ENCODE measurements around the gene POLR2J. TPM values are rescaled to one million over a fixed set of nuclear protein-coding genes. Genes with fewer than 3 reads are reported as not detected.
"Not testable (repeated sequence)": the region's sequence is repeated elsewhere in the genome, so short reads cannot be mapped to it uniquely, and the experiment has no call there.

The POLR2J gene
- 46.8 and 50.8 TPM in 2 replicates for total RNA-seq

GRCh38 chr7:102478314-102479208 lies at the start of gene POLR2J:
POLR2J (minus strand) TSS chr7:102478922; CDS start chr7:102478860, 62 bp downstream.
- intact Hi-C loops (cut with micrococcal nuclease); H3K27me3 Mint-ChIP-seq; H3K4me1 Mint-ChIP-seq; H3K36me3 Mint-ChIP-seq (ENCODE audit: low read depth); H3K9me3 Mint-ChIP-seq: not testable (repeated sequence)
- DNase-seq: peak; percentile 97
- Mint-ChIP-seq H3K27ac (peak within 1 kb of the TSS; percentile 83), H3K4me3 (peak within 1 kb of the TSS; percentile 87)

GRCh38 chr7:102527822-102528793 lies 49.4 kb upstream of the POLR2J start:
- DNase-seq: peak; percentile 53
- H3K36me3 Mint-ChIP-seq (ENCODE audit: low read depth); H3K4me3 Mint-ChIP-seq; intact Hi-C loops (cut with micrococcal nuclease); H3K27me3 Mint-ChIP-seq; H3K9me3 Mint-ChIP-seq; H3K27ac Mint-ChIP-seq; H3K4me1 Mint-ChIP-seq: not testable (repeated sequence)

GRCh38 chr7:102527182-102527581 lies 48.5 kb upstream of the POLR2J start:
- H3K9me3 Mint-ChIP-seq; H3K4me1 Mint-ChIP-seq; intact Hi-C loops (cut with micrococcal nuclease); H3K27ac Mint-ChIP-seq; H3K4me3 Mint-ChIP-seq; H3K27me3 Mint-ChIP-seq; H3K36me3 Mint-ChIP-seq (ENCODE audit: low read depth): not testable (repeated sequence)
- DNase-seq: peak; percentile 33

- H3K4me3 Mint-ChIP-seq; H3K27ac Mint-ChIP-seq; H3K27me3 Mint-ChIP-seq; H3K9me3 Mint-ChIP-seq; intact Hi-C loops (cut with micrococcal nuclease); H3K36me3 Mint-ChIP-seq (ENCODE audit: low read depth); H3K4me1 Mint-ChIP-seq: not testable (repeated sequence)
- DNase-seq: peak; percentile 54
Measured at GRCh38 chr7:102524803-102525202, 46.1 kb upstream of the POLR2J start.

GRCh38 chr7:102520797-102521196 lies 42.1 kb upstream of the POLR2J start:
- H3K4me3 Mint-ChIP-seq; H3K27ac Mint-ChIP-seq; H3K9me3 Mint-ChIP-seq; intact Hi-C loops (cut with micrococcal nuclease); H3K36me3 Mint-ChIP-seq (ENCODE audit: low read depth); H3K27me3 Mint-ChIP-seq; H3K4me1 Mint-ChIP-seq: not testable (repeated sequence)
- peak; percentile 6 for DNase-seq

GRCh38 chr7:102517550-102518147 lies 38.9 kb upstream of the POLR2J start, which contains the start of gene RASA4B:
RASA4B (minus strand) TSS chr7:102517777; CDS start chr7:102517710, 67 bp downstream.
- H3K4me3 Mint-ChIP-seq: peak within 1 kb of the TSS; percentile 53
- H3K27me3 Mint-ChIP-seq: not testable (repeated sequence)

GRCh38 chr7:102516951-102517350 lies 38.2 kb upstream of the POLR2J start:
- H3K4me1 Mint-ChIP-seq; H3K4me3 Mint-ChIP-seq; intact Hi-C loops (cut with micrococcal nuclease); H3K9me3 Mint-ChIP-seq; DNase-seq; H3K27ac Mint-ChIP-seq; H3K27me3 Mint-ChIP-seq; H3K36me3 Mint-ChIP-seq (ENCODE audit: low read depth): not testable (repeated sequence)

More at GRCh38 chr7:102517550-102518147, 38.9 kb upstream of the POLR2J start, which contains the start of gene RASA4B:
- peak; percentile 57 for DNase-seq
- H3K4me1 Mint-ChIP-seq; intact Hi-C loops (cut with micrococcal nuclease); H3K27ac Mint-ChIP-seq; H3K36me3 Mint-ChIP-seq (ENCODE audit: low read depth); H3K9me3 Mint-ChIP-seq: not testable (repeated sequence)

- H3K4me3 Mint-ChIP-seq; intact Hi-C loops (cut with micrococcal nuclease); H3K27me3 Mint-ChIP-seq; H3K36me3 Mint-ChIP-seq (ENCODE audit: low read depth); H3K4me1 Mint-ChIP-seq; H3K27ac Mint-ChIP-seq; H3K9me3 Mint-ChIP-seq; DNase-seq: not testable (repeated sequence)
Measured at GRCh38 chr7:102515889-102516288, 37.2 kb upstream of the POLR2J start.

GRCh38 chr7:102514881-102515721 lies 36.4 kb upstream of the POLR2J start:
- peak; percentile 54 for DNase-seq
- H3K4me1 Mint-ChIP-seq; H3K36me3 Mint-ChIP-seq (ENCODE audit: low read depth); intact Hi-C loops (cut with micrococcal nuclease); H3K9me3 Mint-ChIP-seq; H3K27me3 Mint-ChIP-seq; H3K4me3 Mint-ChIP-seq; H3K27ac Mint-ChIP-seq: not testable (repeated sequence)

- H3K4me3 Mint-ChIP-seq: peak overlapping the region; percentile 7
- H3K27ac Mint-ChIP-seq; H3K9me3 Mint-ChIP-seq; H3K27me3 Mint-ChIP-seq; H3K4me1 Mint-ChIP-seq; H3K36me3 Mint-ChIP-seq (ENCODE audit: low read depth); intact Hi-C loops (cut with micrococcal nuclease): not testable (repeated sequence)
- peak; percentile 56 for DNase-seq
Measured at GRCh38 chr7:102512642-102513221, 34.0 kb upstream of the POLR2J start.

GRCh38 chr7:102511860-102512522 lies 33.3 kb upstream of the POLR2J start:
- DNase-seq; H3K36me3 Mint-ChIP-seq (ENCODE audit: low read depth); H3K27ac Mint-ChIP-seq; H3K27me3 Mint-ChIP-seq; H3K9me3 Mint-ChIP-seq; intact Hi-C loops (cut with micrococcal nuclease); H3K4me3 Mint-ChIP-seq; H3K4me1 Mint-ChIP-seq: not testable (repeated sequence)

GRCh38 chr7:102510575-102510974 lies 31.9 kb upstream of the POLR2J start:
- H3K4me3 Mint-ChIP-seq; H3K27ac Mint-ChIP-seq; H3K36me3 Mint-ChIP-seq (ENCODE audit: low read depth); H3K4me1 Mint-ChIP-seq; H3K9me3 Mint-ChIP-seq; H3K27me3 Mint-ChIP-seq; intact Hi-C loops (cut with micrococcal nuclease): not testable (repeated sequence)
- peak; percentile 52 for DNase-seq
